ENCODE measurements around the gene SPON1. TPM values are rescaled to one million over a fixed set of nuclear protein-coding genes. Genes with fewer than 3 reads are reported as not detected.

Gene SPON1
- total RNA-seq, 1 donor = 0.72 TPM

Small RNA genes within 50 kb of the gene (small RNA-seq; reads per million reads assigned to genes)
- gene RNA5SP332 = not detected
